ENCODE data around the gene ZNF275.
A peak's percentile ranks its signal among the peaks of the same experiment; 100 is the strongest.

ZNF275 gene

GRCh38 chrX:153306527-153307115, 27.3 kb upstream of the ZNF275 start:
- no peaks in the 10 kb centered on the region for H3K9me3 ChIP-seq (replicated peaks in 1 of 2; ENCODE audit: control insufficient read depth in 2 of 2, insufficient read depth in 1 of 2, low read depth in 1 of 2, low read length in 2 of 2)
- peak overlapping the region; percentile 28 for H3K18ac ChIP-seq (ENCODE audit: low read length)
- WGBS, 2 donors (ENCODE audit: extremely low coverage in 2 of 2, insufficient read length in 2 of 2, insufficient replicate concordance in 1 of 2), result no CpG with 5 or more reads among the region's 17 CpGs
- H2AFZ ChIP-seq (ENCODE audit: low read length), result no peak overlapping the region
- H3K27me3 ChIP-seq (ENCODE audit: control insufficient read depth in 3 of 3, insufficient read depth in 3 of 3, low read depth in 1 of 3, low read length in 3 of 3), result peaks cover 0 to 77% (median 0%) of the 10 kb centered on the region in 3 experiments
- no peaks in the 10 kb centered on the region for H3K79me1 ChIP-seq (ENCODE audit: low read depth, low read length)
- no peak overlapping the region for H3K4me2 ChIP-seq (ENCODE audit: insufficient read depth, low read length, poor library complexity, severe bottlenecking)
- no peak overlapping the region for H3K14ac ChIP-seq (ENCODE audit: low read length)
- no peak overlapping the region for H4K8ac ChIP-seq (ENCODE audit: low read depth, low read length)
- peaks cover 0 to 3% of the 10 kb centered on the region in 2 donors for H3K4me1 ChIP-seq (ENCODE audit: control insufficient read depth in 2 of 2, insufficient read depth in 1 of 2, low read depth in 1 of 2, low read length in 2 of 2)
- H3K23ac ChIP-seq (ENCODE audit: low read depth, low read length, poor library complexity), result no peak overlapping the region
- no peak overlapping the region for H2AK5ac ChIP-seq (ENCODE audit: low read depth, low read length)
- H3K27ac ChIP-seq (replicated peaks; ENCODE audit: low read length), result no peak overlapping the region
- no peak overlapping the region for H2BK5ac ChIP-seq (ENCODE audit: low read length)
- no peak overlapping the region for H4K91ac ChIP-seq (ENCODE audit: low read depth, low read length, poor library complexity)
- no peak overlapping the region for H2BK120ac ChIP-seq (ENCODE audit: low read depth, low read length)
- H3K36me3 ChIP-seq (replicated peaks in 1 of 2; ENCODE audit: control insufficient read depth in 2 of 2, insufficient read depth in 2 of 2, low read length in 2 of 2), result no peaks in the 10 kb centered on the region
- H2BK12ac ChIP-seq (ENCODE audit: low read length), result no peak overlapping the region
- DNase-seq (ENCODE audit: low spot score), result no peak
- H3K4me3 ChIP-seq (ENCODE audit: low read length in 2 of 2), result no peak overlapping the region
- peak overlapping the region; percentile 37 for H2BK15ac ChIP-seq (ENCODE audit: low read length)
- H3K4ac ChIP-seq (ENCODE audit: low read length), result no peak overlapping the region
- H3K9ac ChIP-seq (ENCODE audit: low read depth, low read length, poor library complexity), result no peak overlapping the region

- no peak overlapping the region for H2BK5ac ChIP-seq (ENCODE audit: low read length)
Measured at GRCh38 chrX:153307276-153308178, 26.4 kb upstream of the ZNF275 start.

GRCh38 chrX:153310901-153311300, 23.1 kb upstream of the ZNF275 start:
- Histone ChIP-seq H2BK120ac (ENCODE audit: low read depth, low read length) (no peak overlapping the region), H4K8ac (ENCODE audit: low read depth, low read length) (no peak overlapping the region), H3K18ac (ENCODE audit: low read length) (peak overlapping the region; percentile 38), H4K91ac (ENCODE audit: low read depth, low read length, poor library complexity) (no peak overlapping the region), H3K36me3 (replicated peaks in 1 of 2; ENCODE audit: control insufficient read depth in 2 of 2, insufficient read depth in 2 of 2, low read length in 2 of 2) (no peaks in the 10 kb centered on the region), H3K4me3 (ENCODE audit: low read length in 2 of 2) (no peak overlapping the region), H2BK15ac (ENCODE audit: low read length) (no peak overlapping the region), H3K4ac (ENCODE audit: low read length) (no peak overlapping the region), H2AK5ac (ENCODE audit: low read depth, low read length) (no peak overlapping the region), H3K79me1 (ENCODE audit: low read depth, low read length) (no peaks in the 10 kb centered on the region), H3K4me1 (ENCODE audit: control insufficient read depth in 2 of 2, insufficient read depth in 1 of 2, low read depth in 1 of 2, low read length in 2 of 2) (peaks cover 0 to 3% of the 10 kb centered on the region in 2 donors), H3K27me3 (ENCODE audit: control insufficient read depth in 3 of 3, insufficient read depth in 3 of 3, low read depth in 1 of 3, low read length in 3 of 3) (peaks cover 0 to 45% (median 0%) of the 10 kb centered on the region in 3 experiments), H3K9ac (ENCODE audit: low read depth, low read length, poor library complexity) (no peak overlapping the region), H3K14ac (ENCODE audit: low read length) (no peak overlapping the region), H2BK12ac (ENCODE audit: low read length) (no peak overlapping the region), H3K9me3 (replicated peaks in 1 of 2; ENCODE audit: control insufficient read depth in 2 of 2, insufficient read depth in 1 of 2, low read depth in 1 of 2, low read length in 2 of 2) (no peaks in the 10 kb centered on the region), H2AFZ (ENCODE audit: low read length) (no peak overlapping the region), H2BK5ac (ENCODE audit: low read length) (no peak overlapping the region), H3K4me2 (ENCODE audit: insufficient read depth, low read length, poor library complexity, severe bottlenecking) (peak overlapping the region; percentile 23), H3K23ac (ENCODE audit: low read depth, low read length, poor library complexity) (no peak overlapping the region), H3K27ac (replicated peaks; ENCODE audit: low read length) (no peak overlapping the region)
- WGBS, 2 donors (ENCODE audit: extremely low coverage in 2 of 2, insufficient read length in 2 of 2, insufficient replicate concordance in 1 of 2), result no CpG with 5 or more reads among the region's 9 CpGs
- DNase-seq (ENCODE audit: low spot score), result no peak

More at GRCh38 chrX:153307276-153308178, 26.4 kb upstream of the ZNF275 start:
- Histone ChIP-seq H2BK15ac (ENCODE audit: low read length) (no peak overlapping the region), H3K9me3 (replicated peaks in 1 of 2; ENCODE audit: control insufficient read depth in 2 of 2, insufficient read depth in 1 of 2, low read depth in 1 of 2, low read length in 2 of 2) (no peaks in the 10 kb centered on the region), H3K27me3 (ENCODE audit: control insufficient read depth in 3 of 3, insufficient read depth in 3 of 3, low read depth in 1 of 3, low read length in 3 of 3) (peaks cover 0 to 76% (median 0%) of the 10 kb centered on the region in 3 experiments), H3K79me1 (ENCODE audit: low read depth, low read length) (no peaks in the 10 kb centered on the region), H3K4me3 (ENCODE audit: low read length in 2 of 2) (no peak overlapping the region), H4K91ac (ENCODE audit: low read depth, low read length, poor library complexity) (no peak overlapping the region), H4K8ac (ENCODE audit: low read depth, low read length) (no peak overlapping the region), H2AFZ (ENCODE audit: low read length) (no peak overlapping the region), H2BK12ac (ENCODE audit: low read length) (no peak overlapping the region), H3K36me3 (replicated peaks in 1 of 2; ENCODE audit: control insufficient read depth in 2 of 2, insufficient read depth in 2 of 2, low read length in 2 of 2) (no peaks in the 10 kb centered on the region), H3K4me1 (ENCODE audit: control insufficient read depth in 2 of 2, insufficient read depth in 1 of 2, low read depth in 1 of 2, low read length in 2 of 2) (peaks cover 0 to 3% of the 10 kb centered on the region in 2 donors), H2AK5ac (ENCODE audit: low read depth, low read length) (no peak overlapping the region), H3K27ac (replicated peaks; ENCODE audit: low read length) (no peak overlapping the region), H3K4ac (ENCODE audit: low read length) (no peak overlapping the region), H3K23ac (ENCODE audit: low read depth, low read length, poor library complexity) (no peak overlapping the region), H3K18ac (ENCODE audit: low read length) (no peak overlapping the region), H3K4me2 (ENCODE audit: insufficient read depth, low read length, poor library complexity, severe bottlenecking) (no peak overlapping the region), H2BK120ac (ENCODE audit: low read depth, low read length) (no peak overlapping the region), H3K9ac (ENCODE audit: low read depth, low read length, poor library complexity) (no peak overlapping the region), H3K14ac (ENCODE audit: low read length) (no peak overlapping the region)
- no CpG with 5 or more reads among the region's 12 CpGs for WGBS, 2 donors (ENCODE audit: extremely low coverage in 2 of 2, insufficient read length in 2 of 2, insufficient replicate concordance in 1 of 2)
- no peak for DNase-seq (ENCODE audit: low spot score)

GRCh38 chrX:153312041-153312440, 21.9 kb upstream of the ZNF275 start:
- no peak overlapping the region for H2AFZ ChIP-seq (ENCODE audit: low read length)
- H3K9ac ChIP-seq (ENCODE audit: low read depth, low read length, poor library complexity), result no peak overlapping the region
- H3K4me3 ChIP-seq (ENCODE audit: low read length in 2 of 2), result no peak overlapping the region
- peaks cover 0 to 45% (median 0%) of the 10 kb centered on the region in 3 experiments for H3K27me3 ChIP-seq (ENCODE audit: control insufficient read depth in 3 of 3, insufficient read depth in 3 of 3, low read depth in 1 of 3, low read length in 3 of 3)
- H3K4ac ChIP-seq (ENCODE audit: low read length), result no peak overlapping the region
- H2BK15ac ChIP-seq (ENCODE audit: low read length), result no peak overlapping the region
- no peak overlapping the region for H3K14ac ChIP-seq (ENCODE audit: low read length)
- H2BK5ac ChIP-seq (ENCODE audit: low read length), result no peak overlapping the region
- no peak overlapping the region for H3K18ac ChIP-seq (ENCODE audit: low read length)
- WGBS, 2 donors (ENCODE audit: extremely low coverage in 2 of 2, insufficient read length in 2 of 2, insufficient replicate concordance in 1 of 2), result no CpG with 5 or more reads among the region's 5 CpGs
- no peak for DNase-seq (ENCODE audit: low spot score)
- H4K8ac ChIP-seq (ENCODE audit: low read depth, low read length), result no peak overlapping the region
- H2BK12ac ChIP-seq (ENCODE audit: low read length), result no peak overlapping the region
- H3K23ac ChIP-seq (ENCODE audit: low read depth, low read length, poor library complexity), result no peak overlapping the region
- no peak overlapping the region for H2BK120ac ChIP-seq (ENCODE audit: low read depth, low read length)
- no peaks in the 10 kb centered on the region for H3K9me3 ChIP-seq (replicated peaks in 1 of 2; ENCODE audit: control insufficient read depth in 2 of 2, insufficient read depth in 1 of 2, low read depth in 1 of 2, low read length in 2 of 2)
- H3K4me1 ChIP-seq (ENCODE audit: control insufficient read depth in 2 of 2, insufficient read depth in 1 of 2, low read depth in 1 of 2, low read length in 2 of 2), result peaks cover 0 to 3% of the 10 kb centered on the region in 2 donors
- H3K27ac ChIP-seq (replicated peaks; ENCODE audit: low read length), result no peak overlapping the region
- H2AK5ac ChIP-seq (ENCODE audit: low read depth, low read length), result no peak overlapping the region
- no peak overlapping the region for H3K4me2 ChIP-seq (ENCODE audit: insufficient read depth, low read length, poor library complexity, severe bottlenecking)
- no peak overlapping the region for H4K91ac ChIP-seq (ENCODE audit: low read depth, low read length, poor library complexity)
- no peaks in the 10 kb centered on the region for H3K36me3 ChIP-seq (replicated peaks in 1 of 2; ENCODE audit: control insufficient read depth in 2 of 2, insufficient read depth in 2 of 2, low read length in 2 of 2)
- no peaks in the 10 kb centered on the region for H3K79me1 ChIP-seq (ENCODE audit: low read depth, low read length)

Measured in neuronal stem cell (in vitro differentiated cells).